Lower leg skin (tissue), 4 donors: ENCODE measurements around the gene FNDC3B. TPM values are rescaled to one million over a fixed set of nuclear protein-coding genes. Genes with fewer than 3 reads are reported as not detected.

Experiments used
- DNase-seq, 2 donors: peaks; one replicate each; pipeline ENCODE4 v3.0.0-alpha.2; 2019; ENCODE audit warnings: low spot score in 2 of 2
- H3K4me3 ChIP-seq: fragments of 200-600 bp; sonication (generic); 2 replicates; pipeline ENCODE4 v1.5.1; 2017; ENCODE audit warnings: mild to moderate bottlenecking, low read depth; ENCODE audit not compliant: poor library complexity, severe bottlenecking
- CTCF ChIP-seq, 3 donors: fragments of 450-650 bp; IDR thresholded peaks; one replicate each; pipeline ENCODE4 v1.5.1; 2016; ENCODE audit warnings: antibody characterized with exemption in 3 of 3, mild to moderate bottlenecking in 3 of 3, moderate library complexity in 2 of 3
- POLR2A ChIP-seq, 2 donors: fragments of 450-650 bp; IDR thresholded peaks; one replicate each; pipeline ENCODE4 v1.6.1; 2016 to 2017; ENCODE audit warnings: antibody characterized with exemption in 2 of 2, mild to moderate bottlenecking in 1 of 2, moderate library complexity in 1 of 2
- WGBS, 2 donors: methylation state at CpG; one replicate each; pipeline ENCODE4 v1.1.5; 2018; 5-methylcytosine and 5-hydroxymethylcytosine counted together
- intact Hi-C: fragments of 100-400 bp; cut with DNase I; formaldehyde crosslinking; loops from one replicate; pipeline ENCODE4 v1.15.0; 2023; ENCODE audit warnings: low total_unique reads
- total RNA-seq, 4 donors: library from RNA; depleted of rRNA; stranded (reverse); fragments of >200 nt; gene quantifications; one replicate each; pipeline ENCODE4 v1.1.0, GENCODE V29; 2016

The FNDC3B gene
- total RNA-seq, 4 donors from 2014 or later: 22.9 to 39.3 (median 23.2) TPM

- no peak for DNase-seq
- TF ChIP-seq POLR2A (IDR thresholded peaks at IDR 0.05) (no peak), CTCF (IDR thresholded peaks at IDR 0.05) (no peak)
- 62 to 74% methylated on average over 3 of the region's 3 CpGs for WGBS, 2 donors
- intact Hi-C loops: no loop called here
- no peak overlapping the region for H3K4me3 ChIP-seq
Observed at GRCh38 chr3:172057059-172057458, 17.7 kb downstream of the FNDC3B start.

DNA sequence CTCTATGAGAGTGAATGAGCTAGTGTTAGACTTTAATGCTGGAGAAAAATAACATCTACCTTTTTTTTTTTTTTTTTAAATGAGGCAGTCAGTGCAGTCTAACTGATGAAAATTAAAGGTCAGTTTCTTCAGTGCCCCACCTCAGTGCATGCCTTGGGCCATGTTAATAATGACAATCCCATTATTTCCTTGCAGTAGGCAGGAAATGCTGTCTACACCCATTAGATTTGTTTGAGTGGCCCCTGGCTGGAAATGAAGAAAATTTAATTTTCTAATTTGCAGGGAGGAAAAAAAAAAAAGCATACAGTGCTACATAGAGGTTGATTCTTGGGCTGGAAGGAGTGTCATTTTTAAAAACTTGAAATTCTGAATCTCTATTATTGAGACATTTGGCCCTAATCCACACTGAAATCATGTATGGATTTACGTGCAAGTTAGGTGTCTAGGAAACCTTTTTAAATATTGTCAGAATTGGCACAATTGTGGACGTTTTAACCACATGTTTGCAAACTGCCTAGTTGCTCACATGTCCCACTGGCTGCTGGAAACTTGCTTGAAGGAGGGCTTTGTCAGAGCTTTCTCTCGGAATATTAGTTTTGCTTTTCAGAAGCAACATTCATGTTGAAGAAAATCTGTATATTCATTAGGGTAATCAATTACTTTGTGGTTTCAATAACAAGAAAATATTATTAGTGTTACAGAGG lies 18.4 kb downstream of the FNDC3B start:
- no peak for DNase-seq
- 46 to 50% methylated on average over 3 of the region's 3 CpGs for WGBS, 2 donors
- H3K4me3 ChIP-seq: no peak overlapping the region
- no peak for TF ChIP-seq POLR2A (IDR thresholded peaks at IDR 0.05)
- TF ChIP-seq CTCF (IDR thresholded peaks at IDR 0.05): no peak
- intact Hi-C loops: no loop called here

- intact Hi-C loops: no loop called here
- 84 to 89% methylated on average over 3 of the region's 3 CpGs for WGBS, 2 donors
- no peak for DNase-seq
- TF ChIP-seq POLR2A (IDR thresholded peaks at IDR 0.05): no peak
- no peak for TF ChIP-seq CTCF (IDR thresholded peaks at IDR 0.05)
- H3K4me3 ChIP-seq: no peak overlapping the region
Observed at GRCh38 chr3:172059532-172059931, 20.2 kb downstream of the FNDC3B start.

- no peak for DNase-seq
- 92 to 100% methylated on average over 1 of the region's 1 CpG for WGBS, 2 donors
- H3K4me3 ChIP-seq: no peak overlapping the region
- intact Hi-C loops: no loop called here
- TF ChIP-seq POLR2A (IDR thresholded peaks at IDR 0.05) (no peak), CTCF (IDR thresholded peaks at IDR 0.05) (no peak)
Observed at GRCh38 chr3:172060234-172060633, 20.9 kb downstream of the FNDC3B start.

- no peak overlapping the region for H3K4me3 ChIP-seq
- WGBS, 2 donors: 40 to 43% methylated on average over 4 of the region's 4 CpGs
- TF ChIP-seq POLR2A (IDR thresholded peaks at IDR 0.05) (no peak), CTCF (IDR thresholded peaks at IDR 0.05) (no peak)
- DNase-seq: no peak
- intact Hi-C loops: no loop called here
Observed at GRCh38 chr3:172061724-172062184, 22.4 kb downstream of the FNDC3B start.

GRCh38 chr3:172062761-172063160 lies 23.4 kb downstream of the FNDC3B start:
- DNase-seq: no peak
- H3K4me3 ChIP-seq: no peak overlapping the region
- TF ChIP-seq POLR2A (IDR thresholded peaks at IDR 0.05) (no peak), CTCF (IDR thresholded peaks at IDR 0.05) (no peak)
- intact Hi-C loops: no loop called here
- WGBS, 2 donors: 93 to 98% methylated on average over 3 of the region's 3 CpGs
